ENCODE results near the gene RHBDL3.
"Not testable (repeated sequence)": the region's sequence is repeated elsewhere in the genome, so short reads cannot be mapped to it uniquely, and the experiment has no call there.

The RHBDL3 gene

GRCh38 chr17:32265192-32265923 lies at the start of gene RHBDL3:
Gene RHBDL3 (plus strand): TSS chr17:32265832. CDS start chr17:32266190, 358 bp downstream.
- DNase-seq = no peak

- no peak for DNase-seq
Observed at GRCh38 chr17:32222621-32223020, 43.0 kb upstream of the RHBDL3 start.

- DNase-seq = no peak
Observed at GRCh38 chr17:32223703-32224102, 41.9 kb upstream of the RHBDL3 start.

GRCh38 chr17:32226886-32227285 lies 38.7 kb upstream of the RHBDL3 start:
- DNase-seq = no peak

- no peak for DNase-seq
Observed at GRCh38 chr17:32227910-32228309, 37.7 kb upstream of the RHBDL3 start.

GRCh38 chr17:32235588-32235987 lies 30.0 kb upstream of the RHBDL3 start:
- no peak for DNase-seq

GRCh38 chr17:32239456-32239855 lies 26.2 kb upstream of the RHBDL3 start:
- no peak for DNase-seq

GRCh38 chr17:32240750-32241149 lies 24.9 kb upstream of the RHBDL3 start:
- DNase-seq = no peak

GRCh38 chr17:32241640-32242039 lies 24.0 kb upstream of the RHBDL3 start:
- DNase-seq = no peak

- DNase-seq = no peak
Observed at GRCh38 chr17:32249475-32249874, 16.2 kb upstream of the RHBDL3 start.

GRCh38 chr17:32253117-32253611 lies 12.5 kb upstream of the RHBDL3 start:
- DNase-seq = peak; percentile 76

- DNase-seq = no peak
Observed at GRCh38 chr17:32256012-32256700, 9.5 kb upstream of the RHBDL3 start.

GRCh38 chr17:32256701-32257019 lies 9.0 kb upstream of the RHBDL3 start:
- DNase-seq = no peak

- DNase-seq = no peak
Observed at GRCh38 chr17:32258383-32259140, 7.1 kb upstream of the RHBDL3 start.

GRCh38 chr17:32259586-32259985 lies 6.0 kb upstream of the RHBDL3 start:
- no peak for DNase-seq

- no peak for DNase-seq
Observed at GRCh38 chr17:32261417-32261736, 4.3 kb upstream of the RHBDL3 start.

- no peak for DNase-seq
Observed at GRCh38 chr17:32261936-32262510, 3.6 kb upstream of the RHBDL3 start.

GRCh38 chr17:32263515-32263914 lies 2.1 kb upstream of the RHBDL3 start:
- not testable (repeated sequence) for DNase-seq

GRCh38 chr17:32264140-32264799 lies 1.4 kb upstream of the RHBDL3 start:
- no peak for DNase-seq

- no peak for DNase-seq
Observed at GRCh38 chr17:32264823-32265191, 825 bp upstream of the RHBDL3 start.

GRCh38 chr17:32266051-32266388 lies 388 bp downstream of the RHBDL3 start:
- DNase-seq = no peak

- no peak for DNase-seq
Observed at GRCh38 chr17:32266389-32267301, 1.0 kb downstream of the RHBDL3 start.
